ENCODE results near the gene OR6A2. TPM values are rescaled to one million over a fixed set of nuclear protein-coding genes. Genes with fewer than 3 reads are reported as not detected.

The OR6A2 gene
- total and polyA plus RNA-seq, 2 of the 4 experiments (the other 2 are of a cell fraction) = 0.07 to 0.72 TPM

DNA sequence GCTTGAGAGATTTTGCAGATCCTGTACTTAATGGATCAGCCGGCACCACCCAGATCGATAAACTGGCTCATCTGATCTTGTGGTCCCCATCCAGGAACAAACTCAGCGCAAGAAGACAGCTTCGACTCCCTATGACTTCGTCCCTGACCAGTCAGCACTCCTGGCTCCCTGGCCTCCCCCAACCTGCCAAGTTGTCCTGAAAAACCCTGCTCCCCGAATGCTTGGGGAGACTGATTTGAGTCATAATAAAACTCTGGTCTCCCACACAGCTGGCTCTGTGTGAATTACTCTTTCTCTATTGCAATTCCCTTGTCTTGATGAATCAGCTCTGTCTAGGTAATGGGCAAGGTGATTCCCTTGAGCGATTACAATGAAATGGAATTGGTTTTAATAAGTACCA, 57.2 kb downstream of the OR6A2 start:
- Histone ChIP-seq H2BK5ac (ENCODE audit: low read depth, low read length, poor library complexity, severe bottlenecking) (no peak overlapping the region), H2BK20ac (ENCODE audit: low read depth, low read length) (no peak overlapping the region), H3K27me3 (ENCODE audit: control insufficient read depth, insufficient read depth, low read length) (peaks cover 2% of the 10 kb centered on the region; the same call in 1 of the 2 replicates), H2BK120ac (ENCODE audit: low read depth, low read length) (no peak overlapping the region), H3K4me1 (ENCODE audit: control insufficient read depth, insufficient read depth, low read length) (no peaks in the 10 kb centered on the region), H3K79me1 (ENCODE audit: low read depth in 1 of 2, low read length in 2 of 2) (no peaks in the 10 kb centered on the region), H4K8ac (ENCODE audit: low read depth in 2 of 2, low read length in 2 of 2) (no peak overlapping the region), H3K4me2 (ENCODE audit: low read depth, low read length) (no peak overlapping the region), H2BK15ac (ENCODE audit: low read depth, low read length) (no peak overlapping the region), H3K36me3 (ENCODE audit: control insufficient read depth, insufficient read depth, low read length) (no peaks in the 10 kb centered on the region), H3K4ac (ENCODE audit: low read depth, low read length) (no peak overlapping the region), H3K9me3 (ENCODE audit: control insufficient read depth, insufficient read depth, low read length) (no peaks in the 10 kb centered on the region), H2AFZ (replicated peaks; ENCODE audit: low read length, poor library complexity) (no peak overlapping the region), H3K4me3 (ENCODE audit: insufficient read depth, low read depth, low read length) (no peak overlapping the region), H4K20me1 (ENCODE audit: insufficient read depth, low read length) (no peaks in the 10 kb centered on the region), H3K23ac (ENCODE audit: low read depth, low read length) (no peak overlapping the region), H2AK5ac (ENCODE audit: low read depth, low read length) (no peak overlapping the region), H3K14ac (replicated peaks; ENCODE audit: low read depth, low read length) (no peak overlapping the region), H3K56ac (ENCODE audit: extremely low read depth, insufficient read depth, low read length) (no peak overlapping the region), H2AK9ac (replicated peaks; ENCODE audit: low read depth, low read length, poor library complexity) (no peak overlapping the region), H3K9ac (ENCODE audit: low read depth, low read length) (no peak overlapping the region), H3K9me1 (ENCODE audit: insufficient read depth, low read length) (no peaks in the 10 kb centered on the region), H3K18ac (ENCODE audit: low read depth, low read length) (no peak overlapping the region), H3K27ac (ENCODE audit: insufficient read depth, low read length) (no peak overlapping the region), H4K5ac (ENCODE audit: low read depth, low read length) (no peak overlapping the region), H4K91ac (ENCODE audit: insufficient read depth, low read depth, low read length) (no peak overlapping the region)
- BruUV-seq (replicated peaks) = no TSS peak
- dilution Hi-C loops (cut with HindIII; ENCODE audit: low sequenced_read_pairs, unreplicated experiment) (no loop called here), in situ Hi-C loops (cut with MboI; ENCODE audit: low sequenced_read_pairs) (no loop called here), intact Hi-C loops (cut with micrococcal nuclease) (no loop called here)
- TF ChIP-seq RAD21 (IDR thresholded peaks at IDR 0.05; ENCODE audit: low read length) (no peak), MAFK (IDR thresholded peaks at IDR 0.05; ENCODE audit: low read depth, low read length) (no peak), SMC3 (IDR thresholded peaks at IDR 0.05; ENCODE audit: low read depth, low read length) (no peak), RCOR1 (IDR thresholded peaks at IDR 0.05; ENCODE audit: insufficient replicate concordance, low read length) (no peak), RFX5 (IDR thresholded peaks at IDR 0.05; ENCODE audit: low read depth, low read length) (no peak)
- TF ChIP-seq, protein P1, sequence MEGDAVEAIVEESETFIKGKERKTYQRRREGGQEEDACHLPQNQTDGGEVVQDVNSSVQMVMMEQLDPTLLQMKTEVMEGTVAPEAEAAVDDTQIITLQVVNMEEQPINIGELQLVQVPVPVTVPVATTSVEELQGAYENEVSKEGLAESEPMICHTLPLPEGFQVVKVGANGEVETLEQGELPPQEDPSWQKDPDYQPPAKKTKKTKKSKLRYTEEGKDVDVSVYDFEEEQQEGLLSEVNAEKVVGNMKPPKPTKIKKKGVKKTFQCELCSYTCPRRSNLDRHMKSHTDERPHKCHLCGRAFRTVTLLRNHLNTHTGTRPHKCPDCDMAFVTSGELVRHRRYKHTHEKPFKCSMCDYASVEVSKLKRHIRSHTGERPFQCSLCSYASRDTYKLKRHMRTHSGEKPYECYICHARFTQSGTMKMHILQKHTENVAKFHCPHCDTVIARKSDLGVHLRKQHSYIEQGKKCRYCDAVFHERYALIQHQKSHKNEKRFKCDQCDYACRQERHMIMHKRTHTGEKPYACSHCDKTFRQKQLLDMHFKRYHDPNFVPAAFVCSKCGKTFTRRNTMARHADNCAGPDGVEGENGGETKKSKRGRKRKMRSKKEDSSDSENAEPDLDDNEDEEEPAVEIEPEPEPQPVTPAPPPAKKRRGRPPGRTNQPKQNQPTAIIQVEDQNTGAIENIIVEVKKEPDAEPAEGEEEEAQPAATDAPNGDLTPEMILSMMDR (conservative IDR thresholded peaks at IDR 0.05; ENCODE audit: low read depth, low read length) = no peak
- TF ChIP-seq, protein P2, sequence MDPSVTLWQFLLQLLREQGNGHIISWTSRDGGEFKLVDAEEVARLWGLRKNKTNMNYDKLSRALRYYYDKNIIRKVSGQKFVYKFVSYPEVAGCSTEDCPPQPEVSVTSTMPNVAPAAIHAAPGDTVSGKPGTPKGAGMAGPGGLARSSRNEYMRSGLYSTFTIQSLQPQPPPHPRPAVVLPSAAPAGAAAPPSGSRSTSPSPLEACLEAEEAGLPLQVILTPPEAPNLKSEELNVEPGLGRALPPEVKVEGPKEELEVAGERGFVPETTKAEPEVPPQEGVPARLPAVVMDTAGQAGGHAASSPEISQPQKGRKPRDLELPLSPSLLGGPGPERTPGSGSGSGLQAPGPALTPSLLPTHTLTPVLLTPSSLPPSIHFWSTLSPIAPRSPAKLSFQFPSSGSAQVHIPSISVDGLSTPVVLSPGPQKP (IDR thresholded peaks at IDR 0.05; ENCODE audit: borderline replicate concordance, low read depth, low read length) = no peak
- no peak for DNase-seq
- 89% methylated on average over 2 of the region's 7 CpGs; no CpG with 5 or more reads in 1 of the 2 experiments for WGBS, 2 experiments (ENCODE audit: extremely low coverage in 2 of 2, insufficient read length in 1 of 2)
- no peak for ATAC-seq (ENCODE audit: low read depth)
- CTCF ChIA-PET = interaction anchor here (0.7 kb wide), 1 partner anchor 13 kb away, joined by 3 read pairs; no protein-coding TSS in a partner anchor
- POLR2A ChIA-PET (ENCODE audit: unreplicated experiment) = no interaction called here

All from IMR-90 (cell line).